ENCODE results near the gene CCDC71.

Gene CCDC71

GRCh38 chr3:49132073-49132436 lies 34.1 kb downstream of the CCDC71 start:
- DNase-seq (ENCODE audit: insufficient read length, low spot score) (no peak), FAIRE-seq (no peak)
- TF ChIP-seq CTCF (IDR thresholded peaks at IDR 0.05; ENCODE audit: insufficient read depth, missing control alignments): no peak

DNA sequence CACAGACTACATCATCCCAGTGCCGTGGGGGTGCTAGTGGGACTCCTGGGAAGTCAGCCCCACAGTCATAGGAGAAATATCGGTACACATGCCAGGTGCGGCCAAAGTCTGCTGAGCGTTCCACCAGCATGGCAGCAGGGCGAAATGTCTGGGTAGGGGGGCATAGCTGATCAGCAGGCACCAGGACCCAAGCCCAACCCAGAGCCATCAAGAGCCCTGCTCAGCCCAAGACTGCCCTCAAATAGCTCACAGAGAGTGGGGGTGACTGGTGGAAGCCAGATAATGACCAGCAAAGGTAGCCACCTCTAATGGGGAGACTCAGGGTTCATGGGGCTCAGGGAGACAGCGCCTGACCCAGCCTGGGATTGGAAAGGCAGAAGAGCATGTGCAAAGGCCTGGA lies 34.6 kb downstream of the CCDC71 start:
- TF ChIP-seq CTCF (IDR thresholded peaks at IDR 0.05; ENCODE audit: insufficient read depth, missing control alignments): no peak
- DNase-seq (ENCODE audit: insufficient read length, low spot score) (no peak), FAIRE-seq (no peak)

DNA sequence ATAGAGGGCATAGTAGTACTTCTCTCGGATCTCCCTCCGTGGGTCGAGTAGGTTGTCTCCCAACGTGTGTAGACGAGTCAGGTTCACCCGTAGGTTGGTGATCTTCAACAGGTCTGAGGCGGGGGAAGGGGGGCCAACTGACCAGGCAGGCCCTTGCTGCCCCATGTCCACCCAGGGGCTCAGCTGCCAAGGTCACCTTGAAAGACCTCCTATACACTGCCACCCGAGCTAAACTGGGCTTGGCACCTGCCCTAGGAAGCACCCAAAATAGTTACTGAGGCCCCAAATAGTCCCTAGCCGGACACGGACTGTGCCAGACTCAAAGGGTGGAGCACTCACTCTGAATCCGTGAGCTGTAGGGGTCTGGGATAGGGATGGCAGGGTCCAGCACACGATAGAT lies 35.1 kb downstream of the CCDC71 start:
- no peak for TF ChIP-seq CTCF (IDR thresholded peaks at IDR 0.05; ENCODE audit: insufficient read depth, missing control alignments)
- DNase-seq (ENCODE audit: insufficient read length, low spot score): no peak
- FAIRE-seq: no peak

DNA sequence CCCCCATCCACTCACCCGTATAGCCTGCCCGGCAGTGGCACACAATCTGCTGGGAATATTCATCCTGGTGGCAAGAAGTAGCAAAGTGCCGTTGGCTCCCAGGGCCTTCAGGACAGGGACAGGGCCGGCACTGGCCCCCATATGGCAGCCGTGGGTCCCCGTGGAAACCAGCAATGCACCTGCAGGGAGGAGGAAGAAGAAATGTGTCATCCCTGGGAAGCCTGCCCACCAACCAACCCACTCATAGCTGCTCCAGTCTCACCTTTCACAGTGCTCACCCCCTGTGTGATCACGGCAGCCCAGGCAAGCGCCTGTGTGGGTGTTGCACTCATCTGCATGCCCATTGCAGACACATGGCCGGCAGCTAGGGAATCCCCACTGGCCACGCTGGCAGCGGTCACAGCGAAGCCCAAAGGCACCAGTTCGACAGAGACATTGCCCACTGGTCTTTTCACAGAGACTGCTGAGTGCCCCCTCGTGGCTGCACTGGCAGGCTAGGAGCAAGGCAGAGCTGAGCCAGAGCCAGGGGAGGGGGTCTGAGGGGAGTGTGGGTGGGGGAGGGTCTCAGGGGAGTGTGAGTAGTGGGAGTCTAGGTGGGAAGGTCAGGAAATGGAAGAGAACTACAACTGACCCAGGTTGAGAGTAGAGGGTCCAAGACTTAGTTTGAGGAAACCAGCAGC lies 41.0 kb downstream of the CCDC71 start:
- peak; percentile 25 for TF ChIP-seq CTCF (IDR thresholded peaks at IDR 0.05; ENCODE audit: insufficient read depth, missing control alignments)
- no peak for FAIRE-seq
- DNase-seq (ENCODE audit: insufficient read length, low spot score): no peak

- FAIRE-seq: no peak
- TF ChIP-seq CTCF (IDR thresholded peaks at IDR 0.05; ENCODE audit: insufficient read depth, missing control alignments): no peak
- no peak for DNase-seq (ENCODE audit: insufficient read length, low spot score)
Measured at GRCh38 chr3:49124203-49124602, 41.9 kb downstream of the CCDC71 start.

DNA sequence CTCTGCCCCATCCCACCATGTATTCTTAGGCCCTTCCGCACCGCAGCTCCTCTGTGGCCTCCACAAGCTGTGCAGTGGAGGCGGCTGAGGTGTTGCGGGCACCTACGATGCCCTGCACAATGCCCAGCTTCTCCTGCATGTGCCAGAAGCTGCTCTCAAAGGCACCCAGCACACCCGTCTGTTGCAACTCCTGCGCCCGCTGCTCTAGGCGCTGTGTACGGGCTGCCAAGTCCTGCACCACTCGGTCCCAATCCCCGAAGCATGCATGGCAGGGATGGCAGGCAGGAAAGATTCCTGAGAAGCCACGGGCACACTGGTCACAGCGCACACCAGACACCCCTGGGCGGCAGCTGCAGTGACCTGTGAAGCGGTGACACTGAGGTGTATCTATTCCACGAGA lies 42.4 kb downstream of the CCDC71 start:
- FAIRE-seq (no peak), DNase-seq (ENCODE audit: insufficient read length, low spot score) (no peak)
- no peak for TF ChIP-seq CTCF (IDR thresholded peaks at IDR 0.05; ENCODE audit: insufficient read depth, missing control alignments)

GRCh38 chr3:49122886-49123545 lies 43.1 kb downstream of the CCDC71 start:
- no peak for FAIRE-seq
- no peak for DNase-seq (ENCODE audit: insufficient read length, low spot score)
- TF ChIP-seq CTCF (IDR thresholded peaks at IDR 0.05; ENCODE audit: insufficient read depth, missing control alignments): no peak
